ENCODE data around the gene FHDC1.

GRCh38 chr4:152925851-152926250 lies 10.3 kb upstream of the FHDC1 start:
- TF ChIP-seq ZNF274 (IDR thresholded peaks at IDR 0.05; ENCODE audit: insufficient read depth, insufficient read length): no peak
- TF ChIP-seq POLR2AphosphoS5 (IDR thresholded peaks at IDR 0.05; ENCODE audit: low read length): no peak
- TF ChIP-seq TBL1XR1 (IDR thresholded peaks at IDR 0.05; ENCODE audit: low read depth, low read length): no peak
- TF ChIP-seq ZNF217 (IDR thresholded peaks at IDR 0.05): no peak
- TF ChIP-seq CTCF (IDR thresholded peaks at IDR 0.05 in 2 of 3, conservative IDR thresholded peaks at IDR 0.05 in 1 of 3; ENCODE audit: control insufficient read depth in 2 of 3, extremely low read depth in 1 of 3, insufficient read depth in 1 of 3, low read depth in 3 of 3, low read length in 3 of 3): no peak
- no peak for TF ChIP-seq MYC (IDR thresholded peaks at IDR 0.05; ENCODE audit: insufficient read depth, insufficient read length, insufficient replicate concordance, low read length, severe bottlenecking)
- no peak for TF ChIP-seq NRF1 (conservative IDR thresholded peaks at IDR 0.05; ENCODE audit: low read depth, low read length)
- TF ChIP-seq, protein P1, sequence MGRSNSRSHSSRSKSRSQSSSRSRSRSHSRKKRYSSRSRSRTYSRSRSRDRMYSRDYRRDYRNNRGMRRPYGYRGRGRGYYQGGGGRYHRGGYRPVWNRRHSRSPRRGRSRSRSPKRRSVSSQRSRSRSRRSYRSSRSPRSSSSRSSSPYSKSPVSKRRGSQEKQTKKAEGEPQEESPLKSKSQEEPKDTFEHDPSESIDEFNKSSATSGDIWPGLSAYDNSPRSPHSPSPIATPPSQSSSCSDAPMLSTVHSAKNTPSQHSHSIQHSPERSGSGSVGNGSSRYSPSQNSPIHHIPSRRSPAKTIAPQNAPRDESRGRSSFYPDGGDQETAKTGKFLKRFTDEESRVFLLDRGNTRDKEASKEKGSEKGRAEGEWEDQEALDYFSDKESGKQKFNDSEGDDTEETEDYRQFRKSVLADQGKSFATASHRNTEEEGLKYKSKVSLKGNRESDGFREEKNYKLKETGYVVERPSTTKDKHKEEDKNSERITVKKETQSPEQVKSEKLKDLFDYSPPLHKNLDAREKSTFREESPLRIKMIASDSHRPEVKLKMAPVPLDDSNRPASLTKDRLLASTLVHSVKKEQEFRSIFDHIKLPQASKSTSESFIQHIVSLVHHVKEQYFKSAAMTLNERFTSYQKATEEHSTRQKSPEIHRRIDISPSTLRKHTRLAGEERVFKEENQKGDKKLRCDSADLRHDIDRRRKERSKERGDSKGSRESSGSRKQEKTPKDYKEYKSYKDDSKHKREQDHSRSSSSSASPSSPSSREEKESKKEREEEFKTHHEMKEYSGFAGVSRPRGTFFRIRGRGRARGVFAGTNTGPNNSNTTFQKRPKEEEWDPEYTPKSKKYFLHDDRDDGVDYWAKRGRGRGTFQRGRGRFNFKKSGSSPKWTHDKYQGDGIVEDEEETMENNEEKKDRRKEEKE (IDR thresholded peaks at IDR 0.05): no peak
